K562 (cell line): ENCODE data around the gene AKT1S1. TPM values are rescaled to one million over a fixed set of nuclear protein-coding genes. Genes with fewer than 3 reads are reported as not detected.

Experiments
- CAMTA2 ChIP-seq: fragments of 250-450 bp; sonication (Bioruptor Pico); conservative IDR thresholded peaks from 2 replicates; pipeline ENCODE4 v1.5.1; 2022
- PHF21A ChIP-seq: fragments of 450-650 bp; IDR thresholded peaks from 2 replicates; pipeline ENCODE4 v1.6.1; 2017; ENCODE audit warnings: low read depth, borderline replicate concordance
- ZEB2 ChIP-seq: fragments of 450-650 bp; IDR thresholded peaks from 2 replicates; pipeline ENCODE4 v1.6.1; 2016
- ZNF124 ChIP-seq: sonication (generic); formaldehyde crosslinking; IDR thresholded peaks from 2 replicates; pipeline ENCODE4 v1.8.1; 2022; ENCODE audit warnings: missing genetic modification reagents
- ZNF146 ChIP-seq: IDR thresholded peaks from one replicate; pipeline ENCODE4 v1.6.1; 2018; ENCODE audit warnings: missing compliant biosample characterization; ENCODE audit not compliant: unreplicated experiment
- ZNF174 ChIP-seq: fragments of 250-450 bp; sonication (Bioruptor Pico); IDR thresholded peaks from 2 replicates; pipeline ENCODE4 v1.4.0; 2020; ENCODE audit warnings: mild to moderate bottlenecking
- polyA plus RNA-seq, 8 experiments: library from polyadenylated mRNA; depleted of rRNA in 4 of 8; stranded (reverse) in 5 of 8; unstranded in 3 of 8; fragments of >200 nt; fragmentation: Nextera tagmentation in 2 of 8; fragmentation: Illumina TruSeq in 1 of 8; extraction: Ambion mirVana in 2 of 8; extraction: Trizol in 1 of 8; gene quantifications; 2 replicates each; pipeline versions ENCODE4 v1.2.1 to v1.2.3, GENCODE V29; 2011 to 2014; ENCODE audit warnings: inconsistent platforms in 1 of 8, missing spikeins in 1 of 8
- total RNA-seq, 7 experiments: library from RNA; depleted of rRNA in 6 of 7; stranded (reverse); fragments of >200 nt in 6 of 7; fragmentation: Illumina TruSeq in 2 of 7; extraction: Trizol in 2 of 7; gene quantifications; 2 replicates each; pipeline versions ENCODE4 v1.2.1 to v1.2.3, GENCODE V29; 2011 to 2021; ENCODE audit warnings: low replicate concordance in 1 of 7
- TF ChIP-seq, protein P1 (sequence below), 2 experiments: fragments of 450-650 bp in 1 of 2; sonication (generic) in 1 of 2; formaldehyde crosslinking in 1 of 2; IDR thresholded peaks; 2 replicates each; pipeline versions ENCODE4 v1.7.1 to v1.9.0; 2016 to 2022; ENCODE audit warnings: inconsistent platforms in 1 of 2, mild to moderate bottlenecking in 1 of 2, missing genetic modification reagents in 1 of 2

Gene AKT1S1
- total and polyA plus RNA-seq, 9 of the 15 experiments (the other 6 are each of a cell fraction or from before 2014, with no cell fraction given), result 1.2 to 50.3 (median 17.1) TPM

DNA sequence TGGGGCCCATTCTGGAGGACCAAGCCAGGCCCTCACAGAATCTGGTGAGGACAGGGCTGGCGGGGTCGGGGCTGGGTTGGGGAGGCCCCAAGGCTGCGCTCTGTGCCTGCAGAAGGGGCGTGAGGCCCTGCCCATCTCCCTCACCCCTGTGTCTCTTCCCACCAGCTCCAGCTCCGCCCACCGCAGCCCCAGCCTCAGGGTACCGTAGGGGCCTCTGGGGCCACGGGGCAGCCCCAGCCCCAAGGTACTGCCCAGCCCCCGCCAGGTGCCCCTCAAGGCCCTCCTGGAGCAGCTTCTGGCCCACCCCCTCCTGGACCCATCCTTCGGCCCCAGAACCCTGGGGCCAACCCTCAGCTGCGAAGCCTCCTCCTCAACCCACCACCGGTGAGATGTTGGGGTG is 41.6 kb downstream of the AKT1S1 start (continued):
- TF ChIP-seq, protein P1, sequence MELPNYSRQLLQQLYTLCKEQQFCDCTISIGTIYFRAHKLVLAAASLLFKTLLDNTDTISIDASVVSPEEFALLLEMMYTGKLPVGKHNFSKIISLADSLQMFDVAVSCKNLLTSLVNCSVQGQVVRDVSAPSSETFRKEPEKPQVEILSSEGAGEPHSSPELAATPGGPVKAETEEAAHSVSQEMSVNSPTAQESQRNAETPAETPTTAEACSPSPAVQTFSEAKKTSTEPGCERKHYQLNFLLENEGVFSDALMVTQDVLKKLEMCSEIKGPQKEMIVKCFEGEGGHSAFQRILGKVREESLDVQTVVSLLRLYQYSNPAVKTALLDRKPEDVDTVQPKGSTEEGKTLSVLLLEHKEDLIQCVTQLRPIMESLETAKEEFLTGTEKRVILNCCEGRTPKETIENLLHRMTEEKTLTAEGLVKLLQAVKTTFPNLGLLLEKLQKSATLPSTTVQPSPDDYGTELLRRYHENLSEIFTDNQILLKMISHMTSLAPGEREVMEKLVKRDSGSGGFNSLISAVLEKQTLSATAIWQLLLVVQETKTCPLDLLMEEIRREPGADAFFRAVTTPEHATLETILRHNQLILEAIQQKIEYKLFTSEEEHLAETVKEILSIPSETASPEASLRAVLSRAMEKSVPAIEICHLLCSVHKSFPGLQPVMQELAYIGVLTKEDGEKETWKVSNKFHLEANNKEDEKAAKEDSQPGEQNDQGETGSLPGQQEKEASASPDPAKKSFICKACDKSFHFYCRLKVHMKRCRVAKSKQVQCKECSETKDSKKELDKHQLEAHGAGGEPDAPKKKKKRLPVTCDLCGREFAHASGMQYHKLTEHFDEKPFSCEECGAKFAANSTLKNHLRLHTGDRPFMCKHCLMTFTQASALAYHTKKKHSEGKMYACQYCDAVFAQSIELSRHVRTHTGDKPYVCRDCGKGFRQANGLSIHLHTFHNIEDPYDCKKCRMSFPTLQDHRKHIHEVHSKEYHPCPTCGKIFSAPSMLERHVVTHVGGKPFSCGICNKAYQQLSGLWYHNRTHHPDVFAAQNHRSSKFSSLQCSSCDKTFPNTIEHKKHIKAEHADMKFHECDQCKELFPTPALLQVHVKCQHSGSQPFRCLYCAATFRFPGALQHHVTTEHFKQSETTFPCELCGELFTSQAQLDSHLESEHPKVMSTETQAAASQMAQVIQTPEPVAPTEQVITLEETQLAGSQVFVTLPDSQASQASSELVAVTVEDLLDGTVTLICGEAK (IDR thresholded peaks at IDR 0.05), result no peak
- TF ChIP-seq, protein P1 (CRISPR knock-in tag; IDR thresholded peaks at IDR 0.05), result no peak
- TF ChIP-seq PHF21A (no peak), ZNF146 (no peak), CAMTA2 (CRISPR knock-in tag) (no peak), ZEB2 (no peak), ZNF124 (CRISPR knock-in tag) (no peak), ZNF174 (no peak)
